HEK293T (cell line): ENCODE results near the gene UFM1.

Experiments
- ARNT ChIP-seq: fragments of 450-650 bp; IDR thresholded peaks from 2 replicates; pipeline ENCODE4 v1.6.1; 2017; ENCODE audit warnings: mild to moderate bottlenecking
- BHLHE40 ChIP-seq: fragments of 450-650 bp; IDR thresholded peaks from 2 replicates; pipeline ENCODE4 v1.6.1; 2016; ENCODE audit warnings: mild to moderate bottlenecking, moderate library complexity, borderline replicate concordance
- ELF4 ChIP-seq: fragments of 450-650 bp; IDR thresholded peaks from 2 replicates; pipeline ENCODE4 v1.6.1; 2017; ENCODE audit warnings: antibody characterized with exemption
- FOXA1 ChIP-seq: fragments of 450-650 bp; IDR thresholded peaks from 2 replicates; pipeline ENCODE4 v1.6.1; 2016; ENCODE audit warnings: mild to moderate bottlenecking
- FOXK2 ChIP-seq: fragments of 450-650 bp; IDR thresholded peaks from 2 replicates; pipeline ENCODE4 v1.6.1; 2016; ENCODE audit warnings: mild to moderate bottlenecking
- FOXM1 ChIP-seq: fragments of 450-650 bp; IDR thresholded peaks from 2 replicates; pipeline ENCODE4 v1.6.1; 2017; ENCODE audit warnings: mild to moderate bottlenecking, borderline replicate concordance
- HDGF ChIP-seq: fragments of 450-650 bp; IDR thresholded peaks from 2 replicates; pipeline ENCODE4 v1.6.1; 2017; ENCODE audit warnings: antibody characterized with exemption, borderline replicate concordance
- LEF1 ChIP-seq: fragments of 450-650 bp; IDR thresholded peaks from 2 replicates; pipeline ENCODE4 v1.6.1; 2017; ENCODE audit warnings: mild to moderate bottlenecking, borderline replicate concordance
- NFRKB ChIP-seq: fragments of 450-650 bp; IDR thresholded peaks from 2 replicates; pipeline ENCODE4 v1.6.1; 2016; ENCODE audit warnings: mild to moderate bottlenecking, moderate library complexity
- SP1 ChIP-seq: fragments of 450-650 bp; IDR thresholded peaks from 2 replicates; pipeline ENCODE4 v1.6.1; 2017
- SUZ12 ChIP-seq: fragments of 450-650 bp; IDR thresholded peaks from 2 replicates; pipeline ENCODE4 v1.6.1; 2016; ENCODE audit warnings: mild to moderate bottlenecking
- TARDBP ChIP-seq: fragments of 450-650 bp; IDR thresholded peaks from 2 replicates; pipeline ENCODE4 v1.6.1; 2016
- ZNF384 ChIP-seq: fragments of 450-650 bp; IDR thresholded peaks from 2 replicates; pipeline ENCODE4 v1.6.1; 2016
- TF ChIP-seq, protein P1 (sequence below): fragments of 450-650 bp; IDR thresholded peaks from 2 replicates; pipeline ENCODE4 v1.6.1; 2016

DNA sequence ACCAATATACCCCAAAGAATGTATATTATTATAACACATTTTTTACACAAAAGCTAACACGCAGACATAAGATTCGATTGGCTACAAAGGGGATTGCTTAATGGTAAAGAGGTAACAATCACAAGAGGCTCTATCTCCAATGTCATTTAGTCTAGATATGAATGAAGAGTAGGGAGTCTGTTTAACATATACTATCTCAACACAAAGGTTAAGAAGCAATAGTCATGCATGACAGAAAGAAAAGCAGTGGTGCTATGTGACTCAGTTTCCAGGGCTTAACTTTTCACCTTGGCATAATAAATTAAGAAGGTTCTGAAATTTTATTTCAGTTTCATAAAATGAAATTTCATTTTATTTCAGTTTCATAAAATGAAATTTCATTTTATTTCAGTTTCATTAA lies 33.3 kb downstream of the UFM1 start:
- TF ChIP-seq FOXM1 (no peak), LEF1 (no peak), ELF4 (no peak), TARDBP (no peak), HDGF (no peak), SP1 (no peak), FOXA1 (no peak), FOXK2 (no peak), NFRKB (no peak), SUZ12 (no peak), BHLHE40 (no peak), ZNF384 (no peak), ARNT (no peak)
- TF ChIP-seq, protein P1, sequence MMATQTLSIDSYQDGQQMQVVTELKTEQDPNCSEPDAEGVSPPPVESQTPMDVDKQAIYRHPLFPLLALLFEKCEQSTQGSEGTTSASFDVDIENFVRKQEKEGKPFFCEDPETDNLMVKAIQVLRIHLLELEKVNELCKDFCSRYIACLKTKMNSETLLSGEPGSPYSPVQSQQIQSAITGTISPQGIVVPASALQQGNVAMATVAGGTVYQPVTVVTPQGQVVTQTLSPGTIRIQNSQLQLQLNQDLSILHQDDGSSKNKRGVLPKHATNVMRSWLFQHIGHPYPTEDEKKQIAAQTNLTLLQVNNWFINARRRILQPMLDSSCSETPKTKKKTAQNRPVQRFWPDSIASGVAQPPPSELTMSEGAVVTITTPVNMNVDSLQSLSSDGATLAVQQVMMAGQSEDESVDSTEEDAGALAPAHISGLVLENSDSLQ = no peak
